ENCODE data around the gene ZNG1A.
"Not testable (repeated sequence)": the region's sequence is repeated elsewhere in the genome, so short reads cannot be mapped to it uniquely, and the experiment has no call there.

The ZNG1A gene

DNA sequence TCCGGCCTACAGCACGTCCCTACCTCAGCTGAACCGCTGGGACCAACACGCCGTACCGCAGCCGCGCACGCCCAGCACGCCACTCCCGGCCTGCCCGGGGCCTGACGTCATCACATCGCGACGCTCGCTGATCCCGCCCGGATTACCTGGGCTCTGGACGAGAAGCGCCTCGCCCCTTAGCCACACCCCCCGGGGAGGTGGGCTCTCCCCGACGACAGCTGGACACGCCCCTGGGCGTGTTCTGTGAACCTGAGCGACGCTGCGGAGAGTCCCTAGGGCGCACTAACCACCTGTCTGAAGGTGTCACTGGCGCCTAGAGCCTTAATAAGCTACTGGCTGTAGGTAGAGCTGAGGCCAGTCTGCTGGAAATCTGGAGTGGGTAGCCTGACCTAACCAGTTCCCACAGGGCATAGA lies at the start of gene ZNG1A:
TSS of gene ZNG1A (minus strand) at position 87 of the 414 bp plus-strand sequence. CDS start 87 bp downstream, outside the sequence.
- not testable (repeated sequence) for DNase-seq (ENCODE audit: low read depth)

- no peak for DNase-seq (ENCODE audit: low read depth)
Observed at GRCh38 chr9:227860-228259, 49.0 kb upstream of the ZNG1A start.

DNA sequence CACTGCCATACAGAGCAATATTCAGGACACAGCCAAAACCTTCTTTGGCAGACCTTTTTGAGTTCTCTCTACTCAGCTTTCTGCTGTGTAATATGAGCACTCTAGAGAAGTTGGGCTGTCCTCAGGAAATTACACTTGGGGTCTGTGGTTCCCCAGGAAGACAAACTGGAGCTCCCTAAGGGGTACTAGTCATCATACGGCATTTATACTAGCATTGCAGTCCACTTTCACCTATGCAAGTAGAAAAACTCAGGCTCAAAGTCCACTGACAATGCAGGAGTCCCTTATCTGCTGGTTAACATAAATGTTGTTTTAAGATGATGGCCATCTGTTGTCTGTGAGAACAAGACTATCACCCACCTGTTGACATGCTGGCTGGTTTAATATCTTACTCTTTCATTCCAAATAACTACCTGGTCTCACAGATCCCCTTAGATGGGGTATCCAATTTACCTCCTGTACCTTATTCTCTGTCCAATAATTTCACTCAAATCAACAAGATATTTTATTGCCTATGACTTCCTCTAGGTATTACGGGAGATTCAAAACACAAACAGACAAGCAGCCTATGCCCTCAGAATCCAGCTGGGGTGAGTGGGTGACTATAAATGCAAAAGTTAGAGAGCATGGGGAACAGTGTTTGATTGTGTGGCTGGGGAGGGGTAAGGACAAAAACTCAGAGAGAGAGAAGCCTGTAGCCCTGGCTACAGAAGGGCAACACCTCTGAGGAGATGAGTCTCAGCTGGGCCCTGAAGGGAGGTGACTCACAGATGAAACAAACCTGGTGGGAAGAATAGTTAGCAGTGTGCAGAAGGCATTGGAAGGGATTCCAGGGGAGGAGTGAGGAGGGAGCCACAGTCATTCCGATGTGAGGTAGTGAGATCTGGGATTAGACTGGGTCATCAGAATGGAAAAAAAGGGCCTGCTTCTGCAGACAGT lies 46.0 kb upstream of the ZNG1A start:
- no peak for DNase-seq (ENCODE audit: low read depth)

- no peak for DNase-seq (ENCODE audit: low read depth)
Observed at GRCh38 chr9:224026-224425, 45.2 kb upstream of the ZNG1A start.

GRCh38 chr9:223152-223551 lies 44.3 kb upstream of the ZNG1A start:
- DNase-seq (ENCODE audit: low read depth), result no peak

DNA sequence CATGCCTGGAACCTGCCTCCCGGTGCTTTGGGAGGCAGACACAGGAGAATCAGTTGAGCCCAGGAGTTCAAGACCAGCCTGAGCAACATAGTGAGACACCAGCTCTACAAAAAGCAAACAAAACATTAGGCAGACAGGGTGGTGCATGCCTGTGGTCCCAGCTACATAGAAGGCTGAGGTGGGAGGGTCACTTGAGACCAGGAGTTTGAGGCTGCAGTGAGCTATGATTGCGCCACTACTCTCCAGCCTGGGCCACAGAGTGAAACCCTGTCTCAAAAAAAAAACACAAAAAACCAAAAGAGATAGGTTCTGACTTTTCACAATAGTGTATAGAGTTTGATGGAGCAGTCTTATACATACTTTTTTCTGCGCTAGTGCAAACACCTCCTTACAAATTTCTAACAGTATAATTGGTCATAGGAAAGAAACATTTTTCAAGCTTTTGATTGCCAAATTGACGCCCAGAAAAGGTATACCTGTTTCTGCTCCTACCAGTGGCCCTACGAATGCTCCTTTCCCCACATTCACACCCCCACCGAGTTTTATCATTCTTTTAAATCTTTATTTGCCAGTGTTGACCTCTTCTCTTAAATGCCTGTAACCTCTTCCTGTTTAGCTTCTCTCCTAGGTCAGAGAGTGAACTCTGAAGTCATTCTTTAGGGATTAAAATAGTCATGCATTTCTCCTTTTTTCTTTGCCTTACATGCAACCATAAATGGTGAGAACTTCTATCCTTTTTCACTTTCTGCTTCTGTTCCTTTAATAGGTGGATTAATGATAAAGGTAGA lies 43.3 kb upstream of the ZNG1A start:
- DNase-seq (ENCODE audit: low read depth), result no peak

DNA sequence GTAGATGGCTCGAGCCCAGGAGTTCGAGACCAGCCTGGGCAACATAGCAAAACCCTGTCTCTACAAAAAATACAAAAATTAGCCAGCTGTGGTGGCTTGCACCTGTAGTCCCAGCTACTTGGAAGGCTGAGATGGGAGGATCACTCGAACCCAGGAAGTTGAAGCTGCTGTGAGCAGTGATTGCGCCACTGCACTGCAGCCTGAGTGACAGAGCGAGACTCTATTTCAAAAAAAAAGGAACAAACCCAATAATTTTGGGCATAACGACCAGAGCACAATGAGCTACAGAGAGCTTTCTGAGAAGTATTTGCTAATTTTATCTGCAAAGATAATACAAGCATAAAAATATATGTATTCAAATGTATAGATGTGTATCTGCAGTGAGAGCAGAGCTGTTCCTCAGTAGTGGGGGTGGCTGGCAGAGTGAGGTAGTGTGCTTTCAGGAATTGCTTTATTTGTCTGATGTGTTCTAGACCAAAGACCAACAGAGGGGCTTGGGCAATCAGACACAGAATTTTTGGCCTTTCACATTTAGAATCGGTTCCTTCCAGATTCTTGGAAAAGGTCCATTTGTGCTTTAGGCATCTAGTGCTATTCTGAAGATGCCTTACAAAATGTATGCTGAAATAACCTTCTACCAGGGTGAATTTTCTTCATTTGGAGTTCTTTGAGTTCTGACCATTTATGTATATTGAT lies 41.0 kb upstream of the ZNG1A start:
- no peak for DNase-seq (ENCODE audit: low read depth)

DNA sequence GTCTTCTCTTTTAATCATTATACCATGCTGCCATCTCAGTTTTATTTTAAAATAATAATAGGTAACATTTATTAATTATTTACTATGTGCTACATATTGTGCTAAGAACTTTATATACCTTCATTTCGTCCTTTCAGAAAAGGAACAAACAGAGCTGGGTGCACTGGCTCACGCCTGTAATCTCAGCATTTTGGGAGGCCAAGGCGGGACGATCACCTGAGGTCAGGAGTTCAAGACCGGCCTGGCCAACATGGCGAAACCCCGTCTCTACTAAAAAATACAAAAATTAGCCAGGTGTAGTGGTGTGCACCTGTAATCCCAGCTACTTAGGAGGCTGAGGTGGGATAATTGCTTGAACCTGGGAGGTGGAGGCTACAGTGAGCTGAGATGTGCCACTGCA lies 40.2 kb upstream of the ZNG1A start:
- DNase-seq (ENCODE audit: low read depth), result not testable (repeated sequence)

DNA sequence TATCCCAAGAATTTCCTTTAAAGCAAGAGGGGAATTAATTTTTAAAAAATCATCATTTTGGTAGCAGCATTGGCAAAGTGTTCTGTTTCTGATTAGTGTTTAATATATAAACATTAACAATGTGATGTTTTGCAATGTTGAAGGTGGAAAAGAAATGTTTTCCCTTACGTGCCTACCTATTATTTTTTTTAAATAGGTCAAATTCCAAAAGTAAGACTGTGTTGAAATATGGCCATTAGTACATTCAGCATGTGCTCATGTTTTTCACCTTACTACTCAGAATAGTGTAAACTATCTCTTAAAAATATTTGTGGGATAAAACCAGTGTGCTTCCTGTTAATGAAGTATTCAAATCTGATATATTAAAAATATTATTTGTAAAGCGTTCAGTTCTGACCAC lies 39.1 kb upstream of the ZNG1A start:
- DNase-seq (ENCODE audit: low read depth), result no peak

- no peak for DNase-seq (ENCODE audit: low read depth)
Observed at GRCh38 chr9:216866-217265, 38.0 kb upstream of the ZNG1A start.

GRCh38 chr9:215631-216155 lies 36.8 kb upstream of the ZNG1A start:
- no peak for DNase-seq (ENCODE audit: low read depth)

- no peak for DNase-seq (ENCODE audit: low read depth)
Observed at GRCh38 chr9:214648-215493, 36.0 kb upstream of the ZNG1A start, which contains the start of gene DOCK8. TSS of gene DOCK8 (plus strand) at chr9:214865. CDS start at chr9:214977, 112 bp downstream.

DNA sequence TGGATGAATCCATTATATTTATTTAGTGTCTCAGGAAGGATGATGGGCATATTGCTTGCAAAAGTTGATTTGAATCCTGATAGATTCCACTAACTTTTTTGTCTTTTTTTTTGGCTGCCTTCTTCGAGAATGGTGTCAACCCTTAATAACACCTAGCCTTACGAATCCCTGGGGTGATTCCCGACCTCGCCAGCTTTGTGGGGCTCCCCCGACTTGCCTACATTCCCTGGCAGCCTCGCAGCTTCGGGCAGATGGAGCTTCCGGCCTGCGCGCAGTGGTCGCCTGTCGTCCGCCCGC lies 35.4 kb upstream of the ZNG1A start:
- DNase-seq (ENCODE audit: low read depth), result no peak

GRCh38 chr9:213901-214300 lies 35.0 kb upstream of the ZNG1A start:
- DNase-seq (ENCODE audit: low read depth), result not testable (repeated sequence)

DNA sequence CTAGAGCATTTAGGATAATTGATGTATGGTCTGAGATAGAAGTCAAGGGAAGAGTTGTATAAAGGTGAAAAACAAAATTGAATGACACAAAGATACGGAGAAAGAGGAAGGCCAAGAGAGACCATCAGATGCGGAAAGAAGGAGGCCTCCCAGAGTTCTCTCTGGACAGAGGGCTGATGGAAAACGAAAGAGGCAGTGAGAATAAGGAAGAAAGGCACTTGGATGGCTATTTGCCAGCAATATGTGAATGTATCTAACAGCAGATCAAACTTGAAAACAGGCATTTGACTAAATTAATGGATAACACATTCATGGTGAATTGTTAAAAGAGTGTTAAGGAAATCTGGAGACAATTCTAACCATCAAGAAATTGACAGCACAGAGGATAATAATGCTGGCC lies 33.4 kb upstream of the ZNG1A start:
- DNase-seq (ENCODE audit: low read depth), result no peak

- DNase-seq (ENCODE audit: low read depth), result peak; percentile 6
Observed at GRCh38 chr9:211557-211956, 32.7 kb upstream of the ZNG1A start.

GRCh38 chr9:211036-211435 lies 32.2 kb upstream of the ZNG1A start:
- no peak for DNase-seq (ENCODE audit: low read depth)

DNA sequence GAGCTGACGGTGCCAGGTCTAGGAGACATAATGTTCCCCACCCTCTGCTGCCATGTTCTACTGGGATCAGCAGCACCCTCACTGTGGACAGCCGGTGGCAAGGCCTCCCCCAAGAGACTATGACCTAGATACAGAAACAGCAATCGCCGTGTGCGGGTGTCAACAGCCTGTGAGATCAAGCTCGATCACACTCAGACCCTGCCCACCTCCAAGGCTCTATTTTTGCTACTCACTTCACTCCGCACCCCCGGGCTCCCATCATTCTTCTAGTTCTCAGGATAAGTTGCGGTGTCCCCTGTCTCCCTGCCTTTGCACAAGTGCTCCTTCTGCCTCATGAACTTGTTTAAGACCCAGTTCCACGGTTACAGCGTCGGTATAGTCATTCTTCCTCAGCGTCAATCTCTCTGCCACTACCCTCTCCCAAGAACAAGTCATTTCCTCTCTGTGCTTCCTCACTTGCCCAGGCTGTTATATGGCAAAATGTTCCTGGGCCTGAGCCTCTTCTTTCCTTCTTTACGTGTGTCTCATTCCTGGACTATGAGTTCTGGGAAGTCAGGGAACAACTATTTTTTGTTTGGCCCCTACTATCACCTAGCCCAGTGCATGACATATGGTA lies 30.4 kb upstream of the ZNG1A start:
- DNase-seq (ENCODE audit: low read depth), result no peak

DNA sequence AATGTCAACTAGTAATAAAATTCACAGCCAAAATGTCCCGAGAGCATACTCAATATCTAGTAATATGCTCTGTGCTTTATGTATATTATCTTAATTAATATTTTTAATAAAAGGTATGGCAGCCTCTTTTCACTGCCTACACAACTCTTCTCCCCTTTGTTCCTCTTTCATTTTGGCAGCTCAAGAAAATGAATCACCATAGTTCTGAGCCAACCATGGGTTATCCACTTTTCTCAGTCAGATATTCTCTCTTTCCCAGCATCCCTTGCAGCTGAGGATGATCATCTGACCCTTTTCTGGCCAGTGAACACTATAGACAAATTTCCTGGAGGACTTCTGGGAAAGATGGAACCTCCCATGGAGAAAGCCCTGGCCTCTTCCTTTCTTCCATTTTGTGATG lies 27.6 kb upstream of the ZNG1A start:
- no peak for DNase-seq (ENCODE audit: low read depth)

- DNase-seq (ENCODE audit: low read depth), result not testable (repeated sequence)
Observed at GRCh38 chr9:199601-200000, 20.7 kb upstream of the ZNG1A start.

Measured in stromal cell of bone marrow (primary cell).